ENCODE data around the gene VGF. TPM values are rescaled to one million over a fixed set of nuclear protein-coding genes. Genes with fewer than 3 reads are reported as not detected.

VGF gene
- total RNA-seq, 1 experiment from 2014 or later: 16.0 TPM

- H3K36me3 ChIP-seq (ENCODE audit: insufficient read depth, low read length, poor library complexity, severe bottlenecking): no peaks in the 10 kb centered on the region
Measured at GRCh38 chr7:101140339-101140699, 25.1 kb downstream of the VGF start.

DNA sequence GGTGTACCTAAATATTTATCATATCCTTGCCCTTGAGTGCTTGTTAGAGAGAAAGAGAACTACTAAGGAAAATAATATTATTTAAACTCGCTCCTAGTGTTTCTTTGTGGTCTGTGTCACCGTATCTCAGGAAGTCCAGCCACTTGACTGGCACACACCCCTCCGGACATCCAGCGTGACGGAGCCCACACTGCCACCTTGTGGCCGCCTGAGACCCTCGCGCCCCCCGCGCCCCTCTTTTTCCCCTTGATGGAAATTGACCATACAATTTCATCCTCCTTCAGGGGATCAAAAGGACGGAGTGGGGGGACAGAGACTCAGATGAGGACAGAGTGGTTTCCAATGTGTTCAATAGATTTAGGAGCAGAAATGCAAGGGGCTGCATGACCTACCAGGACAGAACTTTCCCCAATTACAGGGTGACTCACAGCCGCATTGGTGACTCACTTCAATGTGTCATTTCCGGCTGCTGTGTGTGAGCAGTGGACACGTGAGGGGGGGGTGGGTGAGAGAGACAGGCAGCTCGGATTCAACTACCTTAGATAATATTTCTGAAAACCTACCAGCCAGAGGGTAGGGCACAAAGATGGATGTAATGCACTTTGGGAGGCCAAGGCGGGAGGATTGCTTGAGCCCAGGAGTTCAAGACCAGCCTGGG, 27.0 kb downstream of the VGF start:
- no TSS peak for BruUV-seq (replicated peaks)
- intact Hi-C loops (cut with micrococcal nuclease; ENCODE audit: unreplicated experiment): loop anchor here (10.0 kb wide), 1 partner anchor 54 kb away; the partner anchor contains the start of gene TRIM56
- Histone ChIP-seq H3K4me1 (ENCODE audit: insufficient read depth, low read length, poor library complexity, severe bottlenecking) (peaks cover 43% of the 10 kb centered on the region), H3K27ac (ENCODE audit: low read depth, low read length, poor library complexity, severe bottlenecking) (peak overlapping the region; percentile 70), H3K27me3 (replicated peaks; ENCODE audit: insufficient read depth, low read depth, low read length, poor library complexity) (no peaks in the 10 kb centered on the region), H3K4me3 (ENCODE audit: low read depth, low read length, poor library complexity, severe bottlenecking) (peak overlapping the region; percentile 20), H3K36me3 (ENCODE audit: insufficient read depth, low read length, poor library complexity, severe bottlenecking) (no peaks in the 10 kb centered on the region), H3K9me3 (ENCODE audit: low read depth, low read length, poor library complexity, severe bottlenecking) (no peaks in the 10 kb centered on the region)
- peak; percentile 97 for DNase-seq (ENCODE audit: low spot score)
- ChIA-PET CTCF (interaction anchor here (1.0 kb wide), 1 partner anchor 53 kb away, joined by 3 read pairs; the partner anchor contains the start of gene TRIM56), POLR2A (ENCODE audit: low non-redundant PET) (interaction anchor here (0.6 kb wide), 1 partner anchor 17 kb away, joined by 6 read pairs; no protein-coding TSS in a partner anchor)
- no peak for TF ChIP-seq EZH2 (IDR thresholded peaks at IDR 0.05; ENCODE audit: borderline replicate concordance, low read depth, low read length, poor library complexity, severe bottlenecking)
- TF ChIP-seq, protein P1, sequence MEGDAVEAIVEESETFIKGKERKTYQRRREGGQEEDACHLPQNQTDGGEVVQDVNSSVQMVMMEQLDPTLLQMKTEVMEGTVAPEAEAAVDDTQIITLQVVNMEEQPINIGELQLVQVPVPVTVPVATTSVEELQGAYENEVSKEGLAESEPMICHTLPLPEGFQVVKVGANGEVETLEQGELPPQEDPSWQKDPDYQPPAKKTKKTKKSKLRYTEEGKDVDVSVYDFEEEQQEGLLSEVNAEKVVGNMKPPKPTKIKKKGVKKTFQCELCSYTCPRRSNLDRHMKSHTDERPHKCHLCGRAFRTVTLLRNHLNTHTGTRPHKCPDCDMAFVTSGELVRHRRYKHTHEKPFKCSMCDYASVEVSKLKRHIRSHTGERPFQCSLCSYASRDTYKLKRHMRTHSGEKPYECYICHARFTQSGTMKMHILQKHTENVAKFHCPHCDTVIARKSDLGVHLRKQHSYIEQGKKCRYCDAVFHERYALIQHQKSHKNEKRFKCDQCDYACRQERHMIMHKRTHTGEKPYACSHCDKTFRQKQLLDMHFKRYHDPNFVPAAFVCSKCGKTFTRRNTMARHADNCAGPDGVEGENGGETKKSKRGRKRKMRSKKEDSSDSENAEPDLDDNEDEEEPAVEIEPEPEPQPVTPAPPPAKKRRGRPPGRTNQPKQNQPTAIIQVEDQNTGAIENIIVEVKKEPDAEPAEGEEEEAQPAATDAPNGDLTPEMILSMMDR (conservative IDR thresholded peaks at IDR 0.05; ENCODE audit: low read depth, low read length): peak; percentile 93

More at GRCh38 chr7:101140339-101140699, 25.1 kb downstream of the VGF start:
- Histone ChIP-seq H3K27ac (ENCODE audit: low read depth, low read length, poor library complexity, severe bottlenecking) (no peak overlapping the region), H3K9me3 (ENCODE audit: low read depth, low read length, poor library complexity, severe bottlenecking) (no peaks in the 10 kb centered on the region), H3K4me1 (ENCODE audit: insufficient read depth, low read length, poor library complexity, severe bottlenecking) (peaks cover 23% of the 10 kb centered on the region), H3K4me3 (ENCODE audit: low read depth, low read length, poor library complexity, severe bottlenecking) (no peak overlapping the region), H3K27me3 (replicated peaks; ENCODE audit: insufficient read depth, low read depth, low read length, poor library complexity) (no peaks in the 10 kb centered on the region)
- POLR2A ChIA-PET (ENCODE audit: low non-redundant PET): interaction anchor here (0.6 kb wide), 1 partner anchor 50 kb away, joined by 8 read pairs; no protein-coding TSS in a partner anchor
- no TSS peak for BruUV-seq (replicated peaks)
- CTCF ChIA-PET: no interaction called here
- TF ChIP-seq EZH2 (IDR thresholded peaks at IDR 0.05; ENCODE audit: borderline replicate concordance, low read depth, low read length, poor library complexity, severe bottlenecking): no peak
- TF ChIP-seq, protein P1 (conservative IDR thresholded peaks at IDR 0.05; ENCODE audit: low read depth, low read length): no peak
- intact Hi-C loops (cut with micrococcal nuclease; ENCODE audit: unreplicated experiment): no loop called here
- no peak for DNase-seq (ENCODE audit: low spot score)

GRCh38 chr7:101137651-101138212, 27.6 kb downstream of the VGF start:
- intact Hi-C loops (cut with micrococcal nuclease; ENCODE audit: unreplicated experiment): loop anchor here (10.0 kb wide), 1 partner anchor 53 kb away; the partner anchor contains the start of gene TRIM56
- Histone ChIP-seq H3K4me3 (ENCODE audit: low read depth, low read length, poor library complexity, severe bottlenecking) (no peak overlapping the region), H3K27ac (ENCODE audit: low read depth, low read length, poor library complexity, severe bottlenecking) (peak overlapping the region; percentile 70), H3K27me3 (replicated peaks; ENCODE audit: insufficient read depth, low read depth, low read length, poor library complexity) (no peaks in the 10 kb centered on the region), H3K4me1 (ENCODE audit: insufficient read depth, low read length, poor library complexity, severe bottlenecking) (peaks cover 45% of the 10 kb centered on the region), H3K9me3 (ENCODE audit: low read depth, low read length, poor library complexity, severe bottlenecking) (no peaks in the 10 kb centered on the region), H3K36me3 (ENCODE audit: insufficient read depth, low read length, poor library complexity, severe bottlenecking) (no peaks in the 10 kb centered on the region)
- BruUV-seq (replicated peaks): no TSS peak
- POLR2A ChIA-PET (ENCODE audit: low non-redundant PET): no interaction called here
- no peak for DNase-seq (ENCODE audit: low spot score)
- TF ChIP-seq, protein P1 (conservative IDR thresholded peaks at IDR 0.05; ENCODE audit: low read depth, low read length): no peak
- no peak for TF ChIP-seq EZH2 (IDR thresholded peaks at IDR 0.05; ENCODE audit: borderline replicate concordance, low read depth, low read length, poor library complexity, severe bottlenecking)
- CTCF ChIA-PET: interaction anchor here (0.5 kb wide), 1 partner anchor 261 kb away, joined by 6 read pairs; no protein-coding TSS in a partner anchor

Measured in A673 (cell line).